B cell (primary cell): ENCODE results near the gene INPP5B.
"Not testable (repeated sequence)": the region's sequence is repeated elsewhere in the genome, so short reads cannot be mapped to it uniquely, and the experiment has no call there.

Experiments
- CTCF ChIP-seq: fragments of 200-600 bp; IDR thresholded peaks from one replicate; pipeline ENCODE4 v1.8.0; 2022; ENCODE audit warnings: antibody characterized with exemption, mild to moderate bottlenecking
- EZH2 ChIP-seq: IDR thresholded peaks from 2 replicates; pipeline ENCODE4 v1.6.1; 2012; ENCODE audit warnings: borderline replicate concordance, low read depth, mild to moderate bottlenecking, moderate library complexity, low read length; ENCODE audit not compliant: insufficient read depth, poor library complexity, severe bottlenecking

- TF ChIP-seq CTCF, EZH2: not testable (repeated sequence)
Measured at GRCh38 chr1:37973684-37974083, 26.8 kb upstream of the INPP5B start.
